Lower leg skin (tissue), 3 donors: ENCODE measurements around the gene RAD51B.

ENCODE experiments used
- CTCF ChIP-seq, 3 donors: fragments of 450-650 bp; IDR thresholded peaks; one replicate each; pipeline ENCODE4 v1.5.1; 2016; ENCODE audit warnings: antibody characterized with exemption in 3 of 3, mild to moderate bottlenecking in 3 of 3, moderate library complexity in 2 of 3
- POLR2A ChIP-seq, 2 donors: fragments of 450-650 bp; IDR thresholded peaks; one replicate each; pipeline ENCODE4 v1.6.1; 2016 to 2017; ENCODE audit warnings: antibody characterized with exemption in 2 of 2, mild to moderate bottlenecking in 1 of 2, moderate library complexity in 1 of 2

- TF ChIP-seq CTCF (IDR thresholded peaks at IDR 0.05) (no peak), POLR2A (IDR thresholded peaks at IDR 0.05) (no peak)
Observed at GRCh38 chr14:68219407-68219806, 399.8 kb downstream of the RAD51B start.
